HFFc6 (cell line): ENCODE data around the gene EPB41. TPM values are rescaled to one million over a fixed set of nuclear protein-coding genes. Genes with fewer than 3 reads are reported as not detected.

Source experiments
- DNase-seq: peaks from one replicate; pipeline ENCODE4 v3.0.0-alpha.2; 2018
- H3K27ac Mint-ChIP-seq: 2 replicates; pipeline ENCODE4 v1.8.0; 2020; ENCODE audit warnings: mild to moderate bottlenecking, mixed read lengths
- H3K27me3 Mint-ChIP-seq: 2 replicates; pipeline ENCODE4 v1.8.0; 2021; ENCODE audit warnings: mild to moderate bottlenecking, moderate library complexity, mixed read lengths; ENCODE audit not compliant: insufficient read depth
- H3K36me3 Mint-ChIP-seq: 2 replicates; pipeline ENCODE4 v1.8.0; 2021; ENCODE audit warnings: low read depth, mixed read lengths
- H3K4me1 Mint-ChIP-seq: 2 replicates; pipeline ENCODE4 v1.8.0; 2020; ENCODE audit warnings: low read depth, mixed read lengths
- H3K4me3 Mint-ChIP-seq: 2 replicates; pipeline ENCODE4 v1.8.0; 2020; ENCODE audit warnings: mild to moderate bottlenecking, moderate library complexity, mixed read lengths
- H3K9me3 Mint-ChIP-seq: 2 replicates; pipeline ENCODE4 v1.8.0; 2020; ENCODE audit warnings: mild to moderate bottlenecking, mixed read lengths
- total RNA-seq, 6 experiments: library from RNA; stranded (reverse); fragmentation: NEBNext Ultra II Directional; extraction: Animal tissue kit (Norgen Biotek cat#: 25700); gene quantifications; 2 replicates in 1 of 6; 3 replicates in 5 of 6; pipeline ENCODE4 v1.2.3, GENCODE V29; 2021
- TF ChIP-seq, protein P1 (sequence below): fragments of 200-600 bp; sonication (generic); IDR thresholded peaks from 2 replicates; pipeline ENCODE4 v1.5.0; 2021; ENCODE audit warnings: antibody characterized with exemption, mild to moderate bottlenecking

The EPB41 gene
- total RNA-seq, 6 experiments from 2014 or later, result 2.4 to 8.8 (median 3.4) TPM

GRCh38 chr1:29124366-29125236 lies 210.2 kb downstream of the EPB41 start:
- Mint-ChIP-seq H3K27ac (peak overlapping the region; percentile 84), H3K9me3 (no peaks in the 10 kb centered on the region), H3K27me3 (peaks cover 3% of the 10 kb centered on the region; the same call in 1 of the 2 replicates), H3K4me1 (peaks cover 17% of the 10 kb centered on the region), H3K36me3 (no peaks in the 10 kb centered on the region), H3K4me3 (peak overlapping the region; percentile 75)
- DNase-seq, result peak; percentile 50
- TF ChIP-seq, protein P1, sequence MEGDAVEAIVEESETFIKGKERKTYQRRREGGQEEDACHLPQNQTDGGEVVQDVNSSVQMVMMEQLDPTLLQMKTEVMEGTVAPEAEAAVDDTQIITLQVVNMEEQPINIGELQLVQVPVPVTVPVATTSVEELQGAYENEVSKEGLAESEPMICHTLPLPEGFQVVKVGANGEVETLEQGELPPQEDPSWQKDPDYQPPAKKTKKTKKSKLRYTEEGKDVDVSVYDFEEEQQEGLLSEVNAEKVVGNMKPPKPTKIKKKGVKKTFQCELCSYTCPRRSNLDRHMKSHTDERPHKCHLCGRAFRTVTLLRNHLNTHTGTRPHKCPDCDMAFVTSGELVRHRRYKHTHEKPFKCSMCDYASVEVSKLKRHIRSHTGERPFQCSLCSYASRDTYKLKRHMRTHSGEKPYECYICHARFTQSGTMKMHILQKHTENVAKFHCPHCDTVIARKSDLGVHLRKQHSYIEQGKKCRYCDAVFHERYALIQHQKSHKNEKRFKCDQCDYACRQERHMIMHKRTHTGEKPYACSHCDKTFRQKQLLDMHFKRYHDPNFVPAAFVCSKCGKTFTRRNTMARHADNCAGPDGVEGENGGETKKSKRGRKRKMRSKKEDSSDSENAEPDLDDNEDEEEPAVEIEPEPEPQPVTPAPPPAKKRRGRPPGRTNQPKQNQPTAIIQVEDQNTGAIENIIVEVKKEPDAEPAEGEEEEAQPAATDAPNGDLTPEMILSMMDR, result peak; percentile 93

DNA sequence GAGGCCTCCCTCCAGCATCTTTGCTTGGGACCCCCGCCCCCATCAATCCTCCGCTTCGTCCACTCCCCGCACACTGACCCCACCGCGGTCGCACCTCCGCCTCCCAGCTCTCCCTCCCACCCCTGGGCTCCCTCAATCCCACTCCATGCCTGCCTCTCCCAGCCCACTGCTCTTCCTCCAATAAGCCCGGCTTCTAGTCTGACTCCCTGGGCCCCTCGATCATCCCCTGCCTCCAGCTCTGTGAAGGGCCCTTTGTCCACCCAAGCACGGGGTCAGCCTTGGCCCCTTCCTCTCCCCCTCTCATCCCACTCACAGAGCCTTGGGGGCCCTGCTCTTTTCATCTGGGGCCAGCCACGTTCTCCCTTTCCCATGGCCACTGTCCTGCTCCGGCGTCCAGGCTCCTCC lies 210.9 kb downstream of the EPB41 start:
- Mint-ChIP-seq H3K9me3 (no peaks in the 10 kb centered on the region), H3K36me3 (no peaks in the 10 kb centered on the region), H3K4me3 (peak overlapping the region; percentile 75), H3K4me1 (peaks cover 17% of the 10 kb centered on the region), H3K27ac (peak overlapping the region; percentile 84), H3K27me3 (peaks cover 4% of the 10 kb centered on the region)
- no peak for DNase-seq
- TF ChIP-seq, protein P1, result no peak

DNA sequence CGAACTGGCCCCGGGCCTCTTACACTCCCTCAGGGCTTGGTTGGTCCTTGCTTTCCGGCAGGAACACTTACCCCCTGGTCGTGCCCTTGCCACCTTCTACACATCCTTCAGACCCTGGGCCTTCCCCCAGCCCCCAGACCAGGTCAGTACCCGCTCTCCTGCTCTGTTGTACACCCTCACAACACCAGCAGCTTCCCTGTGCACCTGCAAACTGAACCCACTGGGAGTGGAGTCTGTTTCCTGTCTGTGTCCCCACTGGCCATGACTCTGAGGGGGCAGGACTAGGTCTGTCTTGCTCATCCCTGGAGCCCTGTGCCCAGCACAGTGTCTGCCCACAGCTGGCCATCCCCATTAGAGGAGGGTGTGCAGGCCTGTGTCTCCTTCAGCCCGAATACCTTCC lies 211.4 kb downstream of the EPB41 start:
- Mint-ChIP-seq H3K27ac (peak overlapping the region; percentile 84), H3K4me3 (peak overlapping the region; percentile 75), H3K4me1 (peaks cover 21% of the 10 kb centered on the region), H3K27me3 (peaks cover 5% of the 10 kb centered on the region), H3K9me3 (no peaks in the 10 kb centered on the region), H3K36me3 (no peaks in the 10 kb centered on the region)
- no peak for DNase-seq
- TF ChIP-seq, protein P1, result no peak

GRCh38 chr1:29126198-29126597 lies 211.8 kb downstream of the EPB41 start:
- Mint-ChIP-seq H3K36me3 (no peaks in the 10 kb centered on the region), H3K4me1 (peaks cover 21% of the 10 kb centered on the region), H3K9me3 (no peaks in the 10 kb centered on the region), H3K4me3 (peak overlapping the region; percentile 75), H3K27me3 (peaks cover 5% of the 10 kb centered on the region), H3K27ac (peak overlapping the region; percentile 84; the same call in 1 of the 2 replicates)
- TF ChIP-seq, protein P1, result no peak
- DNase-seq, result no peak

GRCh38 chr1:29128739-29129138 lies 214.4 kb downstream of the EPB41 start:
- H3K4me3 Mint-ChIP-seq, result no peak overlapping the region
- peaks cover 5% of the 10 kb centered on the region for H3K27me3 Mint-ChIP-seq
- no peak overlapping the region for H3K27ac Mint-ChIP-seq
- H3K36me3 Mint-ChIP-seq, result no peaks in the 10 kb centered on the region
- H3K9me3 Mint-ChIP-seq, result no peaks in the 10 kb centered on the region
- H3K4me1 Mint-ChIP-seq, result peaks cover 21% of the 10 kb centered on the region
- TF ChIP-seq, protein P1, result no peak
- DNase-seq, result no peak
